HG03060 (cell line): Measurements from ENCODE around the gene FEV.

Experiments
- ATAC-seq: cut with Tn5 transposase; IDR thresholded peaks from one replicate; pipeline ENCODE4 v1.9.1; 2021; ENCODE audit warnings: low read depth, moderate number of reproducible peaks; ENCODE audit not compliant: unreplicated experiment

FEV gene

DNA sequence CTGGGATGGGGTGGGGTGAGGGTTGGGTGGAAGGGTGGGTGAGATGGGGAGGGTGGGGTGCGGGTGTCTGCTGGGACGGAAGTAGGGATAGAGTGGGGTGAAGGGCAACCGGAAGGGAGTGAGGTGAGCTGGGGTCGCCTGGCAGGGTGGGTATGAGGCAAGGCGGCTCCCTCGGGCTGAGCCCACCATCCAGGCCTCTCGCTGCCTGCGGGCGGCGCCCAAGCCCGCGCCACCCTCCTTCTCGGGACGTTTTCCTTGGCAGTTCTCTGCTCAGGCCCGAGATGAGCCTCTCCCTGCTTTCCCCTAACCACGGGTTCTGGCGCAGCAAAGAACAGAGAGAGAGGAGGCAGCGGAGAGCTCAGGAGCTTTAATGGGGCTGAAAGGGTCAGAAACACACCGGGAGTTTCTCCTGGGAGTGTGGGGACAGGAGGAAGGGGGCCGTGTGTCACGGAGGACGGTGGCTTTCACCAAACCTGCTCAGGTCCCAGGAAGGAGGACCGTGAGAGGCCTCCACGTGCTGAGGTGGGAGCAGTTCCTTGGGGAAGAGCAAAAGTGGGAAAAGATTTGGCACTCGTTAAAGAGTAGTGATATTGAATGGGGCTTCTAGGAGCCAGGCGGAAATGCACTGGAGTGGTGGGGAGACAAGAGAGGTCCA lies 4.1 kb downstream of the FEV start:
- no peak for ATAC-seq

DNA sequence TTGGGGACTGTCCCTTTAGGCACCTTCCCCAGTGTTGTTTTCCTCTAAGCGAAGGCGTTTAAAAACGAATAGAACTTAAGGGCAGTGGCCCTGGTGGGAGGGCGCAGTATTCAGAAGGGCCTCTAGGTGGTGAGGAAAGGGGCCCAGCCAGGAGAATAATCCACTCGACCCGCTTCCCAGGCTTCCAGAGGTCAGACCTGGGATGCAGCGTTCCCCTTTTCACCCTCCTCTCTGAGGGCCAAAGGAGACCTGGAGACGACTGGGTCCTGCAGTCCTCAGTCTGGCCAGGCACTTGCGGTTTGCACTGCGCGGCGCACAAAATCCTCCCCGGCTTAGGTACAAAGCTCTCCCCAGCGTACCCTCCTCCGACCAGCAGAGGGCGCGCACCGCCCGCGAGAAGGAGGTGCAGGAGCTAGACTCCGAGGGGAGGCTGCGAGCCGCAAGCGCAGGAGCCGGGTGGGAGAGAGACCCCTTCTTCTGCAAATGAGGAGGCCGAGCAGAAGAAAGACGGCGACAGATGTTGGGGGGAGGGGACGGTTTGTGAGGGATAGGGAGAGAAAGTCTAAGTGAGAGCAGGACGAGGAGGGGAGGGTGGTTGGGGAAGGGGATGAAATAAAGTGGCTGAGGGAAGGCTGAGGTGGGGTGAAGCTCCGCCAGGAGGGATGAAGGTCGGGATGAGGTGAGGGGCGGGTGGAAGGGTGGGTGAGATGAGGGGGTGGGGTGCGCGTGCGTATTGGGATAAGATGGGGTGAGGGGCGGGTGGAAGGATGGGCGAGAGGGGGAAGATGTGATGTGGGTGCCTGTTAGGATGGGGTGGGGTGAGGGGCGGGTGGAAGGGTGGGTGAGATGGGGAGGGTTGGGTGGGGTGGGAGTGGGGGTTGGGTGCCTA lies 4.9 kb downstream of the FEV start:
- no peak for ATAC-seq

DNA sequence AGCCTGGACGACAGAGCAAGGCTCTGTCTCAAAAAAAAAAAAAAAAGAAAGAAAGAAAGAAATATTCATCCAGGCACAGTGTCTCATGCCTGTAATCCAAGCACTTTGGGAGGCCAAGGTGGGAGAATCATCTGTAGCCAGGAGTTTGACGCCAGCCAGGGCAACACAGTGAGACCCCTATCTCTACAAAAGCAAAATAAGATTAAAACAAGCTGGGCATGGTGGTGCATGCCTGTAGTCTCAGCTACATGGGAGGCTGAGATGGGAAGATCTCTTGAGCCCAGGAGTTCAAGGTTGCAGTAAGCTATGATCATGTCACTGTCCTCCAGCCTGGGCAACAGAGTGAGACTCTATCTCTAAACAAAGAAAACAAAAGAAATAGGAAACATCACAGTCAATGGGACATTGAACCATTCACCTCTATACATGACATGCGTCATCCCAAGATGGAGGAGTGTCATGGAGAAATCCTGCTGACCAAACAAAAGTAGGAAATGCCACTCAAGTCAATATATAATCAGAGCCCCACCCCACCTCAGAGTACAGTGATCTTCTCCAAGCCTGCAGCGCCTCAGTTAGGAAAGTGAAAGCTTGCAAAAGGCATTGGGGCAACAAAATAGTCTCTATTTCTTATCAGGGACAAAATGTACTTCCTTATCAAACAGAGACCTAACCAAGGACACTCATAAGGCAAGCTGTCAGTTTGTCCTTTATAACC lies 9.8 kb downstream of the FEV start:
- ATAC-seq, result no peak

DNA sequence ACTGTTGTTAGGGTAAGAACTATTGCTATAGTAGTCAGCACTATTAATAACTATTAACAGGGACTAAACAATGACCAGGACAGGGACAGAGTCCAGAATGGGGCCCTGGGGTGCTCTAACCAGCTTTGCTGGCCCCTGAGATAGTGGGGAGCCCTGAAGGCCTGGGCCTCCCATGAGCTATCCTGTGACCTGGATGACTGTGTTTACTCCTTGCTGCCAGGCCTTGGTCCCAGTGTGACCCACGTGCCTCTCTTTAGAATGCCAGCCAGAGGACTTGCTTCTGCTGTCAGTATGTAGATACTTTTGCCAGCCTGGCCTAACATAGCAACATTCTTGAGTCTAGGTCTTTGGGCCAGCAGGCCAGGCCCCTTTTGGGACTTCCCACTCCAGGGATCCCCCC lies 14.1 kb downstream of the FEV start:
- no peak for ATAC-seq

DNA sequence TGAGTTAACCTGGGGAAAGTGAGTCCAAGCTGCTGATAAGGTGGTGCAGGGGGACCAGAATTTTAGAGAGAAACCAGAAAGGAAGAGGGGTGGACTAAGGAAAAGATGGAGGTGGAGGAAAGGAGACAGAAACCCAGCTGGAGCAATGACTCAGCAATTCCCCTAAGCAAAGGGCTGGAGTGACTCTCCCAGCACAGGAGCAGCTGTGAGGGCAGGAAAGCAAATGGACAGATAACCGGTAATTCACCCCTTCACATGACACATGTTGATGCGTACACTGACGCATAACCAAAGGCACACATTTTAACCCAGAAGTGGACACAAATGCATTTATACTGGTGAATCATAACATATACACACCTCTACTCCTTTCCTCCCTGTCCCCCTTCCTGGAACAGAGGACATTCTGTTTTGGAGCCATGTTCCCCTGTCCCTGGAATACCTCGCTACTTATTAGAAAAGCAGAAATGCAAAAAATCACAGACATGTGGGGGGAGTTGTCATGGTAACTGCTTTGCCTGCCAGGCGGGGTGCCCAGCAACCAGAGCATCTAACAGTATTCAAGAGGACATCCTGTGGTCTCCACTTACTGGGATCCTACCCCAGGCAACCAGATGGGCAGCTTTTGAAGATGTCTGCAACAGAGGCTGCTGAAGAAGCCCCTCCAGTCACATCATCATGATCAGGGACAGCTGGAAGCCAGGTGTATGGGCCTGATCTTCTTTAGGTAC lies 20.8 kb downstream of the FEV start:
- no peak for ATAC-seq

DNA sequence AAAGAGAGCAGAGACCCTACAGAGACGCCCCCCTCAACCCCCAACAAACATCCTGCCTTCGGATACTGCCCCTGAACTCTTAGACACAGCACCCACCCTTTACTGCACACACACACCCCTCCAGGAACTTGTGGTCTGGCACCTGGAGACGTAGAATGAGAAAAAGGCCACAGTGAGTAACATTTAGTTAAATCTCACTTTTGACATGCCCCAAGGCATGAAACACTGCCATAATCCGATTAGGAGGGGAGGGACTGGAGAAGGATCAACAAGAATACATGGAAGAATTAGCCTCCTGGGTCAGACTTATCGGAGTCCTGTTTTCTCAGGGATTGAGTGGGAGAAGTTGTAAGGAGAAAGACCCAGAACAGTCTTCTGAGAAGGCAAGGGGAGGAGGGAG lies 21.4 kb downstream of the FEV start:
- ATAC-seq, result no peak

DNA sequence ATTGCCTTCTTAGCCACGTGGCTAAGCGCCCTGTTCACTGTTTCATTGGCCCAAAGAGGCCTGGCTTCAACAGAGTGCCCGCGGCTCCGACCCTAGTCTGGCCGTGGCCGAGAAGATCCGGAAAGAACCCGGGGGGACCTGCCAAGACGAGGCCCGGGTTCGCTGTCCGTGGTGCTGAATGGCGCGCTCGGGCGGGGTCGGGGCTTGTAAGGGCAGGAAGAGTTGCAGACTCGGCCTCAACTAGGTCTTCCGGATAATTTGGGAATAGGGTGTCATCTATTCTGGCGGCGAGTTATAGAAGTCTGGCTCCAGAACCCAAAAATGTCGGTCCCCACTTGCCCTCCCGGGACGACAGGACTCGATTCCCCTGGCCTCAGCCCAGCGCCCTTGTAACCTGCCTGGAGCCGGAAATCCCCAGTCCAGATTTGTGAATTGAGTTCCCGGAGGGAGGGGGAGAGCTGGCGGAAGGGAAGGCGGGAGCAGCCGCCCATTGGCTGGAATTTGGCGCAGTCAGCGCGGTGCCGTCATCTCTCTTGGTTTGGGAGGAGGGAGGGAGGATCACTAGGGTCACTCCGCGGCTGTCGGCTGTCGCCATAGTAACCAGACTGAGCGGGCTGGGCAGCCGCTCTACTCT lies 22.0 kb downstream of the FEV start:
- no peak for ATAC-seq

DNA sequence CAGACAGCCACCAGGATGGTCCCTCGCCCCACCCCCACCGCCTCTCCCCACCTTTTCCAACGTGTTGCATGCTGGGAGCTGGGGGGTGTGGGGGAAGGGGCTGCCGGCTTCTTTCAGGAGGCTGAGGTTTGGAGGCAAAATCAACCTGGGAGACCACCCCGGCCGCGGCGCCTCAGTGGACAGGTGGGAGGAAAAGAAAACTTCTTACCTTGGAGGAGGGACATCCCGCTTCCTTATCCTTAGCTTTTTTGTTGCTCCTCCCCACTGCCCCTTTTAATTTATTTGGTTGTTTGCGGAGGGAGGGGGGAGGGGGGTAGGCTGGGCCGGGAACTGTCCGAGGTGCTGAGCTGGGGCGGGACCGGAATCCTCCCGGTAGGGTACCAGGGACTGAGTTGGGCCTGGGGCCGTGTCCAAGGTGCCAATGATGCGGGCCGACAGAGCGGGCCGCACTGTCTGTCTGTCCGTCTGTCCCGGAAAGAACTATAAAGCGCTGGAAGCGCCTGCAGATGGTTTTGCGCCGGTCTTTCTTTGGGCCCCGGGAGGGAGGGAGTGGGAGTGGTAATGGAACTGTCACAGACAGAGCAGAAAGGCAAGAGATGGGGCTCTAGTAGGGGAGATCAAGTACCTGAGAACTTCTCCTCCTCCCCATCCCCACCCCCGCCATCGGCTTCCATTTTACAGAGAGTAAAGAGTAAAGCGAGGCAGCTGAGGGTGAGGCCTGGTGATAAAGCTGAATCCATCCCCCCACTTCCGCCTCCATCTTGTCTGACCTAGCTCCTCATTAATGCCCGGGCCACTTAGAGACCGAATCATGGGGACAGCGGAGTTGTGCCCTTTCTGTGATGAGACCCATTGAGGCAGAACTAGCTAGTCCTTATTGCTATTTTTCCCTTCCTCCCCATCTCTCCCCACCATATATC lies 23.1 kb downstream of the FEV start:
- no peak for ATAC-seq

DNA sequence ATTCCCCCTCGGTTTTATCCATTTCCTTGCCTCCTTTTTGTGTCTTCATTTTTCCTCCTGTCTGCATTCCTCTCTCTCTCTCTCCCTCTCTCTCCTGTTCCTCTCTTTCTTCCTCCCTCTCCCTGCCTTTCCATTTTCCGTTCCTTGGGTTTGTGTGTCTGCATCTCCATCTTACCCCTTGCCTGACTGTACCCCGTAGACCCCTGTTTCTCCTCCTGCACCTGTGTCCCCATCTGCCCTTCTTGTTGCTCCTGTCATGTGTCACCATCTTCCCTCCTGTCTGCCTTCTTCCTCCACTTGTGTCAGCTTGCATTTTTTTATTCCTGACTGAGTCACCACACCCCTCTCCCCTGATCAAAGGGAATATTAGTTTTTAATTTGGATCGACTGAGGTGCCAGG lies 23.8 kb downstream of the FEV start:
- ATAC-seq, result no peak

DNA sequence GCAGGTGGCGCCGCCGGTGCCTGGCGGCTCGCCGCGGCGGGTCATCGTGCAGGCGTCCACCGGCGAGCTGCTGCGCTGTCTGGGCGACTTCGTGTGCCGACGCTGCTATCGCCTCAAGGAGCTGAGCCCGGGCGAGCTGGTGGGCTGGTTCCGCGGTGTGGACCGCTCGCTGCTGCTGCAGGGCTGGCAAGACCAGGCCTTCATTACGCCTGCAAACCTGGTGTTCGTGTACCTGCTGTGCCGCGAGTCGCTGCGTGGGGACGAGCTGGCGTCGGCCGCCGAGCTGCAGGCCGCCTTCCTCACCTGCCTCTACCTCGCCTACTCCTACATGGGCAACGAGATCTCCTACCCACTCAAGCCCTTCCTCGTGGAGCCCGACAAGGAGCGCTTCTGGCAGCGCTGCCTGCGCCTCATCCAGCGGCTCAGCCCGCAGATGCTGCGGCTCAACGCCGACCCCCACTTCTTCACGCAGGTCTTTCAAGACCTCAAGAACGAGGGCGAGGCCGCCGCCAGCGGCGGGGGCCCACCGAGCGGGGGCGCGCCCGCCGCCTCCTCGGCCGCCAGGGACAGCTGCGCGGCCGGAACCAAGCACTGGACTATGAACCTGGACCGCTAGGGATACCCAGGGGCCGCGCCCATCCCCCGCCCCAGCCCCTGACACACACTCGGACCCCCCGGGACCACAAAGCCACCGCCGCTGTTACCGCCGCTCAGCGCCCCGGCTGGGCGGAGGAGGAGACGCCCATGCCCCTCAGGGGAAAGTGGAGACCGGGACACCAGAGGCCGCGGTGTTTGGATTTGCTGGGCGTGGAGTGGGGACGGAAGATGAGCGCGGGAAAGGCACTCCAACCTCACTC lies 24.4 kb downstream of the FEV start:
- ATAC-seq, result no peak

DNA sequence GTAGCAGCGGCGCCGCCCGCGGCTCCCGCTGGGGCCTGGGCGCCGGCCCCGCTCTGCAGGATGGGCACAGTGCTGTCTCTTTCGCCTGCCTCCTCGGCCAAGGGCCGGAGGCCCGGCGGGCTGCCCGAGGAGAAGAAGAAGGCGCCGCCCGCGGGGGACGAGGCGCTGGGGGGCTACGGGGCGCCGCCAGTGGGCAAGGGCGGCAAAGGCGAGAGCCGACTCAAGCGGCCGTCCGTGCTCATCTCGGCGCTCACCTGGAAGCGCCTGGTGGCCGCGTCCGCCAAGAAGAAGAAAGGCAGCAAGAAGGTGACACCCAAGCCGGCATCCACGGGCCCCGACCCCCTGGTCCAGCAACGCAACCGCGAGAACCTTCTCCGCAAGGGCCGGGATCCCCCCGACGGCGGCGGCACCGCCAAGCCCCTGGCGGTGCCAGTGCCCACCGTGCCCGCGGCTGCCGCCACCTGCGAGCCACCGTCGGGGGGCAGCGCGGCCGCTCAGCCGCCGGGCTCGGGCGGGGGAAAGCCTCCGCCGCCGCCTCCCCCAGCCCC lies 25.1 kb downstream of the FEV start:
- ATAC-seq, result no peak

DNA sequence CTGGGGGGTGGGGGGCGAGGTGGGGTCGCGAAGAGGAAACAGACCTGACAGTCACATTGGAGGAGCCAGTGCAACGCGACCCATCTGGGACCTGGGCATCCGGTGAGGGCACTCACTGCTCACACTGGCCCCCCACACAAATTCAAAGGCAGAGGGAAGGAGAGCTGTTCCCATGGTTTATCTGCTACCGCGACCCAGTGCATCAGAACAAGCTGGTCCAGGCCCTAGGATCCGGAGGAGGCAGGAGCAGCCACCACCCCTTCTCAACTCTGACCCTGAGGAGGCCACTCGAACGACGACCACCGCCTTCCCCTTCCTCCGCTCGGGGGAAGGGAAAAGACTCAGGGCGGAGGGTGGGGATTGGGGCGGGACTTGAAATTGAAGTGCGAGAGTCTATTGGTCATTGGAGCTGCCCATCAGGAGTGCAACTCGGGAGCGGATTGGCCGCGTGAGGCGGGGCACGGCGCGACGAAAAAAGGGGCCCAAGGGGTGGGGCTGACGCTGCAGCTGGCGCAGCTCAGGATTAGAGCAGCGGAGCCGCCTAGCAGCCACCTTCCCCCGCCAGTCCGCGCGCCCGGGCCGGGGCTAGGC lies 25.7 kb downstream of the FEV start, which contains the start of gene CDK5R2:
TSS of gene CDK5R2 (plus strand) at position 526 of the 591 bp plus-strand sequence. CDS start 155 bp downstream, outside the sequence.
- peak; percentile 84 for ATAC-seq

DNA sequence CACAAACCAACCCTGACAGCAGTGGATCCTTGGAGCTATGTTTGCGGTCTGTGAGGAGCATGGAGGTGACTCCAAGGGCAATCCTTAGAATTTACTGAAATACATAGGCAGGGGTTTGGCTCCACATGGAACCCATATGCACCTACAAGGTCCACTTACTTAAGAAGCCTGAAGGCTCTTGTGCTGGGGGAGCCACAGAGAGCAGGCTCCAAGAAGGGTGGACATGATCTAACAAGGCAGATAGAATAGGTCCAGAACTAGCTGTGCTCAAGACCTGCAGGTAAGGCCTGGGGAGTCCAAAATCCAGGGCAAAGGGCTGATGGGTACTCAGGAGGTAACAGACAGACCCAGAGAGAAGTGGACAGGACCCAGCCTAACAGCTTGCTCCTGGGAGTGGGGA lies 26.7 kb downstream of the FEV start:
- ATAC-seq, result no peak

DNA sequence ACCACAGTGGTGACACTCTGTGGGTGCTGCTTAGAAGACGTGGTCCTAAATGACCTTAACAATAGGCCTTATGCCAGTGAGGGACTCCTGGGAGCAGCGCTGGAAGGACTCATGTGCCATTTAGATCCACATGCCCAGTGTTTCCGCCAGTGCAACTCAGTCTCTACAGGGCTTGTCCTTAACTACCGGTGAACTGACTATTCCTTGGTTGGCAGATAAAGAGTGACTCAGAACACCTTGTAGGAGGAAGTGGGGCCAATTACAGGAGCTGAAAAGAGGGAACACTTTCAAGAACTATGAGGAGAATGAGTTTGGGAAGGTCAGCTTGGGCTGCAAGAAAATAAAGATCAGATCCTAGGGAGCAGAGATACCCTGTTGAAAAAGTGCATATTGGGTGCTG lies 27.3 kb downstream of the FEV start:
- ATAC-seq, result no peak

DNA sequence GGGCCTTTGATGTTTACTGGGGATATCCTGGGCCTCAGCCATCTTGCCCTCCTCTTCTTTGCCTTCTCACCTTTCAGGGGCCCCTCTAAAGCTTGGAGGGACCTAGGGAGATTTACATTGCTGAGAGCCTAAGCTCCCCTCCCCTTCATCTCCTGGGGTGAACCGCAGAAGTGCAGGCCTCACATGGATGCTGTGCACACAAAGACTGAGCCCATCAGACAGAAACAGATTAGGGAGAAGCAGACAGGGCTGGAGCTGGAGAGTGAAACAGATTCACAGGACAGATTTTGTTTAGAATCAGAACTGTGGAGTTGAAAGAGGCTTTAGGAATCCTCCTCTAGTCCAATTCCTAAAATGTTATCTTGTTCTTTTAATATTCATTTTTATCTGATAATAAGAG lies 28.9 kb downstream of the FEV start:
- ATAC-seq, result no peak

DNA sequence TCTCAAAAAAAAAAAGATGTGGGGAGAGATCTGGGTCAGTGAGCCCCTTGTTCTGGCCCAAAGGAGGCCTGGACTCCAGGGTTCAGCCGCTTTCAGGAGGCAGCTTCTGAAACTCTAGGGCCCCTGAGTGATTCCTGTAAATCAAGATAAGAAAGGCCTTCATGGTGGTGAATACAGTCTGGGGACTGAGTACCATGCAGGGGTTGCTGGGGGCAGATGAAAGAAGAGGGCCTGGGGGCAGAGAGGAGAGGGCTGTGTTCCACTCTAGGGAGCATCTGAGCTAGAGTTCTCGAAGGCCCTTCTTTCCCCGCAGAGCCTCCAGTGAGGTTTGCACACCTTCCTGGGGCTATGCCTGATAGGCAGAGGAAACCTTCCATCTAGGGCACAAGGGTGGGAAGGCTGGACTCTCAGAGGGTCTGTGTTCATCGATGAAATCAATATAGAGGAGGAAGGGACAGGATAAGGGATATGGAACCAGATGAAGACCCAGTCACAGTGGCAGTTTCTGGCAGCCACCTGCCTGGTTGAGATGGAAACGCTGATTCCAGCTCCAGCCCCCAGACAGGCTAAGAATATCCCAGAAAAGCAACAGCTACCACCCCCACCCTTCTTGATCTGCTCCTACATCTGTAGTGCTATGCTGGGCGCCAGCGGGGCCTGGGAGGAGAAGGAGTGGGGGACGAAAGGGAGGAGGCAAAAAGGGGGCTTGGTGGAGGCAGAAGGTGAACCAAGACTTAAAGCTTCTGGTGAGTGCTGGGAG lies 30.3 kb downstream of the FEV start:
- ATAC-seq, result no peak
